HepG2 (cell line): Measurements from ENCODE around the gene B4GALT3. TPM values are rescaled to one million over a fixed set of nuclear protein-coding genes. Genes with fewer than 3 reads are reported as not detected.

ENCODE experiments used
- CCDC6 ChIP-seq: sonication (generic); formaldehyde crosslinking; IDR thresholded peaks from 2 replicates; pipeline ENCODE4 v1.8.1; 2022; ENCODE audit warnings: mild to moderate bottlenecking, missing genetic modification reagents, moderate library complexity
- ELF3 ChIP-seq: IDR thresholded peaks from 2 replicates; pipeline ENCODE4 v1.6.1; 2016; ENCODE audit warnings: missing genetic modification reagents, missing compliant biosample characterization
- FOSL1 ChIP-seq: sonication (generic); formaldehyde crosslinking; IDR thresholded peaks from 2 replicates; pipeline ENCODE4 v1.9.0; 2021; ENCODE audit warnings: missing genetic modification reagents, borderline replicate concordance
- FOXC1 ChIP-seq: sonication (generic); formaldehyde crosslinking; IDR thresholded peaks from 2 replicates; pipeline ENCODE4 v1.8.0; 2022; ENCODE audit warnings: mild to moderate bottlenecking, missing genetic modification reagents, borderline replicate concordance
- GABPB1 ChIP-seq: IDR thresholded peaks from 2 replicates; pipeline ENCODE4 v1.6.1; 2016; ENCODE audit warnings: mild to moderate bottlenecking, missing genetic modification reagents, moderate library complexity, missing compliant biosample characterization
- KLF16 ChIP-seq, 2 experiments: sonication (generic) in 1 of 2; formaldehyde crosslinking in 1 of 2; IDR thresholded peaks; 2 replicates each; pipeline versions ENCODE4 v1.6.1 to v1.8.0; 2016 to 2023; ENCODE audit warnings: missing genetic modification reagents in 2 of 2, missing compliant biosample characterization in 1 of 2
- KMT2A ChIP-seq: sonication (generic); formaldehyde crosslinking; IDR thresholded peaks from 2 replicates; pipeline ENCODE4 v1.4.0; 2020; ENCODE audit warnings: missing genetic modification reagents
- MAF1 ChIP-seq: sonication (generic); formaldehyde crosslinking; IDR thresholded peaks from 2 replicates; pipeline ENCODE4 v1.5.0; 2020; ENCODE audit warnings: missing genetic modification reagents, borderline replicate concordance
- NONO ChIP-seq, 2 experiments: fragments of 450-650 bp in 1 of 2; sonication (generic) in 1 of 2; formaldehyde crosslinking in 1 of 2; IDR thresholded peaks in 1 of 2; conservative IDR thresholded peaks in 1 of 2; 2 replicates each; pipeline versions ENCODE4 v1.6.1 to v1.8.0; 2017 to 2022; ENCODE audit warnings: mild to moderate bottlenecking in 1 of 2, missing genetic modification reagents in 1 of 2, moderate library complexity in 1 of 2
- TFE3 ChIP-seq: IDR thresholded peaks from 2 replicates; pipeline ENCODE4 v1.6.1; 2016
- YEATS2 ChIP-seq: sonication (generic); formaldehyde crosslinking; IDR thresholded peaks from 2 replicates; pipeline ENCODE4 v1.4.0; 2020; ENCODE audit warnings: missing genetic modification reagents, borderline replicate concordance
- ZNF354B ChIP-seq: sonication (generic); formaldehyde crosslinking; IDR thresholded peaks from 2 replicates; pipeline ENCODE4 v1.8.0; 2022; ENCODE audit warnings: mild to moderate bottlenecking, missing genetic modification reagents
- ZNF383 ChIP-seq: sonication (generic); formaldehyde crosslinking; IDR thresholded peaks from 2 replicates; pipeline ENCODE4 v1.4.0; 2020; ENCODE audit warnings: missing genetic modification reagents, mild to moderate bottlenecking, borderline replicate concordance
- ZNF550 ChIP-seq: sonication (generic); formaldehyde crosslinking; IDR thresholded peaks from 2 replicates; pipeline ENCODE4 v1.4.0; 2020; ENCODE audit warnings: mild to moderate bottlenecking, missing genetic modification reagents, borderline replicate concordance
- ZNF572 ChIP-seq: sonication (generic); formaldehyde crosslinking; IDR thresholded peaks from 2 replicates; pipeline ENCODE4 v1.5.1; 2020; ENCODE audit warnings: mild to moderate bottlenecking, missing genetic modification reagents
- polyA plus RNA-seq, 8 experiments: library from polyadenylated mRNA; depleted of rRNA in 3 of 8; stranded (reverse) in 7 of 8; unstranded in 1 of 8; fragments of >200 nt; fragmentation: Illumina TruSeq in 4 of 8; extraction: Trizol in 4 of 8; gene quantifications; 2 replicates each; pipeline versions ENCODE4 v1.2.1 to v1.2.3, GENCODE V29; 2011 to 2016; ENCODE audit warnings: low read depth in 4 of 8, missing spikeins in 1 of 8, mixed read lengths in 1 of 8; ENCODE audit not compliant: insufficient read depth in 1 of 8
- total RNA-seq, 5 experiments: library from RNA; depleted of rRNA; stranded (reverse); fragments of >200 nt; fragmentation: Illumina TruSeq; extraction: Trizol; gene quantifications; 2 replicates each; pipeline ENCODE4 v1.2.3, GENCODE V29; 2016; ENCODE audit warnings: low read depth in 1 of 5
- TF ChIP-seq, protein P1 (sequence below): sonication (generic); formaldehyde crosslinking; IDR thresholded peaks from 2 replicates; pipeline ENCODE4 v1.5.1; 2020; ENCODE audit warnings: mild to moderate bottlenecking, missing genetic modification reagents, moderate library complexity
- TF ChIP-seq, protein P2 (sequence below): sonication (generic); formaldehyde crosslinking; IDR thresholded peaks from 2 replicates; pipeline ENCODE4 v1.5.0; 2020; ENCODE audit warnings: missing genetic modification reagents, mild to moderate bottlenecking, borderline replicate concordance
- TF ChIP-seq, protein P3 (sequence below): sonication (generic); formaldehyde crosslinking; IDR thresholded peaks from 2 replicates; pipeline ENCODE4 v1.8.1; 2023; ENCODE audit warnings: mild to moderate bottlenecking, missing genetic modification reagents

B4GALT3 gene
- total and polyA plus RNA-seq, 2 of the 13 experiments (the other 11 are each of a cell fraction or from before 2014, with no cell fraction given), result 35.6 to 40.4 TPM

GRCh38 chr1:161209790-161210409 lies 32.6 kb upstream of the B4GALT3 start (continued):
- TF ChIP-seq, protein P1, sequence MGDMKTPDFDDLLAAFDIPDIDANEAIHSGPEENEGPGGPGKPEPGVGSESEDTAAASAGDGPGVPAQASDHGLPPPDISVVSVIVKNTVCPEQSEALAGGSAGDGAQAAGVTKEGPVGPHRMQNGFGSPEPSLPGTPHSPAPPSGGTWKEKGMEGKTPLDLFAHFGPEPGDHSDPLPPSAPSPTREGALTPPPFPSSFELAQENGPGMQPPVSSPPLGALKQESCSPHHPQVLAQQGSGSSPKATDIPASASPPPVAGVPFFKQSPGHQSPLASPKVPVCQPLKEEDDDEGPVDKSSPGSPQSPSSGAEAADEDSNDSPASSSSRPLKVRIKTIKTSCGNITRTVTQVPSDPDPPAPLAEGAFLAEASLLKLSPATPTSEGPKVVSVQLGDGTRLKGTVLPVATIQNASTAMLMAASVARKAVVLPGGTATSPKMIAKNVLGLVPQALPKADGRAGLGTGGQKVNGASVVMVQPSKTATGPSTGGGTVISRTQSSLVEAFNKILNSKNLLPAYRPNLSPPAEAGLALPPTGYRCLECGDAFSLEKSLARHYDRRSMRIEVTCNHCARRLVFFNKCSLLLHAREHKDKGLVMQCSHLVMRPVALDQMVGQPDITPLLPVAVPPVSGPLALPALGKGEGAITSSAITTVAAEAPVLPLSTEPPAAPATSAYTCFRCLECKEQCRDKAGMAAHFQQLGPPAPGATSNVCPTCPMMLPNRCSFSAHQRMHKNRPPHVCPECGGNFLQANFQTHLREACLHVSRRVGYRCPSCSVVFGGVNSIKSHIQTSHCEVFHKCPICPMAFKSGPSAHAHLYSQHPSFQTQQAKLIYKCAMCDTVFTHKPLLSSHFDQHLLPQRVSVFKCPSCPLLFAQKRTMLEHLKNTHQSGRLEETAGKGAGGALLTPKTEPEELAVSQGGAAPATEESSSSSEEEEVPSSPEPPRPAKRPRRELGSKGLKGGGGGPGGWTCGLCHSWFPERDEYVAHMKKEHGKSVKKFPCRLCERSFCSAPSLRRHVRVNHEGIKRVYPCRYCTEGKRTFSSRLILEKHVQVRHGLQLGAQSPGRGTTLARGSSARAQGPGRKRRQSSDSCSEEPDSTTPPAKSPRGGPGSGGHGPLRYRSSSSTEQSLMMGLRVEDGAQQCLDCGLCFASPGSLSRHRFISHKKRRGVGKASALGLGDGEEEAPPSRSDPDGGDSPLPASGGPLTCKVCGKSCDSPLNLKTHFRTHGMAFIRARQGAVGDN (CRISPR knock-in tag), result peak; percentile 54
- TF ChIP-seq TFE3 (peak; percentile 46; the same call in 1 of the 2 replicates), FOXC1 (CRISPR knock-in tag) (no peak), KLF16 (CRISPR knock-in tag; IDR thresholded peaks at IDR 0.05) (peak in 1 of 2 experiments; percentile 50; a peak in 1 of 4 replicates), ZNF383 (CRISPR knock-in tag) (no peak), YEATS2 (CRISPR knock-in tag) (peak; percentile 26; the same call in 1 of the 2 replicates), KMT2A (CRISPR knock-in tag) (0 out of 2 replicates have a peak, but pooled peaks have one; percentile 24), CCDC6 (CRISPR knock-in tag) (peak; percentile 54; the same call in 1 of the 2 replicates), ELF3 (CRISPR knock-in tag) (peak; percentile 69; the same call in 1 of the 2 replicates), ZNF550 (CRISPR knock-in tag) (no peak), ZNF572 (CRISPR knock-in tag) (no peak), GABPB1 (CRISPR knock-in tag) (peak; percentile 46; the same call in 1 of the 2 replicates), NONO (IDR thresholded peaks at IDR 0.05) (no peak), NONO (CRISPR knock-in tag; conservative IDR thresholded peaks at IDR 0.05) (no peak), MAF1 (CRISPR knock-in tag) (no peak), FOSL1 (CRISPR knock-in tag) (no peak), ZNF354B (CRISPR knock-in tag) (no peak)
- TF ChIP-seq, protein P2, sequence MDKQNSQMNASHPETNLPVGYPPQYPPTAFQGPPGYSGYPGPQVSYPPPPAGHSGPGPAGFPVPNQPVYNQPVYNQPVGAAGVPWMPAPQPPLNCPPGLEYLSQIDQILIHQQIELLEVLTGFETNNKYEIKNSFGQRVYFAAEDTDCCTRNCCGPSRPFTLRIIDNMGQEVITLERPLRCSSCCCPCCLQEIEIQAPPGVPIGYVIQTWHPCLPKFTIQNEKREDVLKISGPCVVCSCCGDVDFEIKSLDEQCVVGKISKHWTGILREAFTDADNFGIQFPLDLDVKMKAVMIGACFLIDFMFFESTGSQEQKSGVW, result no peak
- TF ChIP-seq, protein P3, sequence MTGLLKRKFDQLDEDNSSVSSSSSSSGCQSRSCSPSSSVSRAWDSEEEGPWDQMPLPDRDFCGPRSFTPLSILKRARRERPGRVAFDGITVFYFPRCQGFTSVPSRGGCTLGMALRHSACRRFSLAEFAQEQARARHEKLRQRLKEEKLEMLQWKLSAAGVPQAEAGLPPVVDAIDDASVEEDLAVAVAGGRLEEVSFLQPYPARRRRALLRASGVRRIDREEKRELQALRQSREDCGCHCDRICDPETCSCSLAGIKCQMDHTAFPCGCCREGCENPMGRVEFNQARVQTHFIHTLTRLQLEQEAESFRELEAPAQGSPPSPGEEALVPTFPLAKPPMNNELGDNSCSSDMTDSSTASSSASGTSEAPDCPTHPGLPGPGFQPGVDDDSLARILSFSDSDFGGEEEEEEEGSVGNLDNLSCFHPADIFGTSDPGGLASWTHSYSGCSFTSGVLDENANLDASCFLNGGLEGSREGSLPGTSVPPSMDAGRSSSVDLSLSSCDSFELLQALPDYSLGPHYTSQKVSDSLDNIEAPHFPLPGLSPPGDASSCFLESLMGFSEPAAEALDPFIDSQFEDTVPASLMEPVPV, result no peak
